ENCODE results near the gene CREM. TPM values are rescaled to one million over a fixed set of nuclear protein-coding genes. Genes with fewer than 3 reads are reported as not detected.

Gene CREM
- total and polyA plus RNA-seq, 10 of the 15 experiments (the other 5 are each of a cell fraction or from before 2014, with no cell fraction given), result 51.3 to 115 (median 70.6) TPM

DNA sequence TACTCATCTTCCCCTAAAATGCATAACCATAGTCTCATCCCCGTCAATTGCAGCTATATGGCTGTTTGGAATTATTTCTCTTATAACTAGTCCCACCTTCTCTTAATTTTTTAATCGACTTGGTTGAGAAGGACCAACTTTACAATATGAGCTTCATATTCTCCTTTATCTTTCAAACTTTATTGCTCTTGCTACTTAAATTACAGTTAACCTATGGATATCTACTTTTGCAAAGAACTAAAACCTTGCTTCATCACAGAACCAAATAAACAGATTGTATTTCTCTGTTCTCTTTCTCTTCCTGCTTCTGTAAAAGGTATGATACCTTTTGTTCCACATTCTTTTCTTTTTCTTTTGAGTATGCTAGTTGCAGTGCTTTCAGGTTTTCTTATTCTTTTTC, 6.1 kb downstream of the CREM start:
- TF ChIP-seq ASH2L (IDR thresholded peaks at IDR 0.05; ENCODE audit: borderline replicate concordance, low read depth) (no peak), RCOR1 (conservative IDR thresholded peaks at IDR 0.05; ENCODE audit: low read depth, low read length) (no peak), RB1 (IDR thresholded peaks at IDR 0.05; ENCODE audit: borderline replicate concordance) (no peak)
- TF ChIP-seq, protein P1, sequence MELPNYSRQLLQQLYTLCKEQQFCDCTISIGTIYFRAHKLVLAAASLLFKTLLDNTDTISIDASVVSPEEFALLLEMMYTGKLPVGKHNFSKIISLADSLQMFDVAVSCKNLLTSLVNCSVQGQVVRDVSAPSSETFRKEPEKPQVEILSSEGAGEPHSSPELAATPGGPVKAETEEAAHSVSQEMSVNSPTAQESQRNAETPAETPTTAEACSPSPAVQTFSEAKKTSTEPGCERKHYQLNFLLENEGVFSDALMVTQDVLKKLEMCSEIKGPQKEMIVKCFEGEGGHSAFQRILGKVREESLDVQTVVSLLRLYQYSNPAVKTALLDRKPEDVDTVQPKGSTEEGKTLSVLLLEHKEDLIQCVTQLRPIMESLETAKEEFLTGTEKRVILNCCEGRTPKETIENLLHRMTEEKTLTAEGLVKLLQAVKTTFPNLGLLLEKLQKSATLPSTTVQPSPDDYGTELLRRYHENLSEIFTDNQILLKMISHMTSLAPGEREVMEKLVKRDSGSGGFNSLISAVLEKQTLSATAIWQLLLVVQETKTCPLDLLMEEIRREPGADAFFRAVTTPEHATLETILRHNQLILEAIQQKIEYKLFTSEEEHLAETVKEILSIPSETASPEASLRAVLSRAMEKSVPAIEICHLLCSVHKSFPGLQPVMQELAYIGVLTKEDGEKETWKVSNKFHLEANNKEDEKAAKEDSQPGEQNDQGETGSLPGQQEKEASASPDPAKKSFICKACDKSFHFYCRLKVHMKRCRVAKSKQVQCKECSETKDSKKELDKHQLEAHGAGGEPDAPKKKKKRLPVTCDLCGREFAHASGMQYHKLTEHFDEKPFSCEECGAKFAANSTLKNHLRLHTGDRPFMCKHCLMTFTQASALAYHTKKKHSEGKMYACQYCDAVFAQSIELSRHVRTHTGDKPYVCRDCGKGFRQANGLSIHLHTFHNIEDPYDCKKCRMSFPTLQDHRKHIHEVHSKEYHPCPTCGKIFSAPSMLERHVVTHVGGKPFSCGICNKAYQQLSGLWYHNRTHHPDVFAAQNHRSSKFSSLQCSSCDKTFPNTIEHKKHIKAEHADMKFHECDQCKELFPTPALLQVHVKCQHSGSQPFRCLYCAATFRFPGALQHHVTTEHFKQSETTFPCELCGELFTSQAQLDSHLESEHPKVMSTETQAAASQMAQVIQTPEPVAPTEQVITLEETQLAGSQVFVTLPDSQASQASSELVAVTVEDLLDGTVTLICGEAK (IDR thresholded peaks at IDR 0.05; ENCODE audit: borderline replicate concordance), result peak; percentile 54; the same call in 1 of the 2 replicates
- ChIA-PET SMC1A (ENCODE audit: uncharacterized antibody, unreplicated experiment) (interaction anchor here (0.6 to 5.7 kb wide), 15 partner anchors 10 to 141 kb away, joined by 3 to 50 read pairs (median 4); no protein-coding TSS in a partner anchor), CTCF (interaction anchor here (0.6 to 14.2 kb wide), 6 partner anchors 16 to 374 kb away, joined by 3 to 185 read pairs (median 4); no protein-coding TSS in a partner anchor), POLR2A (interaction anchor here (0.9 to 3.9 kb wide), 5 partner anchors 17 to 85 kb away, joined by 3 to 29 read pairs (median 4); no protein-coding TSS in a partner anchor), RAD21 (ENCODE audit: unreplicated experiment) (interaction anchor here (0.6 to 12.2 kb wide), 8 partner anchors 11 to 350 kb away, joined by 3 to 201 read pairs (median 4); no protein-coding TSS in a partner anchor)
- H3K9me3 ChIP-seq (replicated peaks; ENCODE audit: control insufficient read depth, insufficient read depth, low read length), result no peaks in the 10 kb centered on the region
- H4K20me1 ChIP-seq (ENCODE audit: control insufficient read depth, insufficient read depth), result no peaks in the 10 kb centered on the region
- H3K9ac ChIP-seq (ENCODE audit: control insufficient read depth, insufficient read depth, low read length), result peak overlapping the region; percentile 100
- FAIRE-seq (no peak), DNase-seq (ENCODE audit: low read depth, low spot score) (no peak), ATAC-seq (no peak)
- in situ Hi-C loops (cut with MboI) (no loop called here), intact Hi-C loops (cut with micrococcal nuclease; ENCODE audit: unreplicated experiment) (loop anchor here (1.0 kb wide), 2 partner anchors 17 to 64 kb away; no protein-coding TSS in a partner anchor)
- peak overlapping the region; percentile 62 for H3K4me3 ChIP-seq
- H3K27ac ChIP-seq (ENCODE audit: control insufficient read depth, insufficient read depth), result peak overlapping the region; percentile 99
- no peaks in the 10 kb centered on the region for H3K27me3 ChIP-seq (replicated peaks in 1 of 2; ENCODE audit: control insufficient read depth in 2 of 2, insufficient read depth in 2 of 2, low read length in 1 of 2)
- no TSS peak for BruUV-seq (replicated peaks)
- H3K4me2 ChIP-seq (ENCODE audit: control insufficient read depth, insufficient read depth), result peak overlapping the region; percentile 58
- peaks cover 28% of the 10 kb centered on the region for H3K4me1 ChIP-seq (ENCODE audit: control insufficient read depth, insufficient read depth, low read length)
- 37% methylated on average over 2 of the region's 2 CpGs for whole genome bisulfite sequencing (ENCODE audit: insufficient coverage, insufficient replicate concordance, low lambda C conversion rate, missing lambda C conversion rate)
- H3K79me2 ChIP-seq (ENCODE audit: control insufficient read depth, insufficient read depth, low read length), result peaks cover 89% of the 10 kb centered on the region
- H2AFZ ChIP-seq (ENCODE audit: control insufficient read depth, low read depth, low read length), result no peak overlapping the region; the same call in 1 of the 2 replicates
- H3K36me3 ChIP-seq (ENCODE audit: control insufficient read depth in 2 of 2, insufficient read depth in 2 of 2, low read length in 1 of 2), result no peaks in the 10 kb centered on the region

Measured in GM12878 (cell line).